Fibroblast of gingiva (primary cell): Measurements from ENCODE around the gene GRPEL1.
A peak's percentile ranks its signal among the peaks of the same experiment; 100 is the strongest.
"Not testable (repeated sequence)": the region's sequence is repeated elsewhere in the genome, so short reads cannot be mapped to it uniquely, and the experiment has no call there.

ENCODE experiments used
- DNase-seq: peaks from one replicate; pipeline ENCODE4 v3.0.0-alpha.2; 2011; ENCODE audit warnings: low read depth

The GRPEL1 gene

GRCh38 chr4:7092026-7092425 lies 24.2 kb upstream of the GRPEL1 start:
- DNase-seq: no peak

GRCh38 chr4:7089213-7089986 lies 21.5 kb upstream of the GRPEL1 start:
- DNase-seq: no peak

DNA sequence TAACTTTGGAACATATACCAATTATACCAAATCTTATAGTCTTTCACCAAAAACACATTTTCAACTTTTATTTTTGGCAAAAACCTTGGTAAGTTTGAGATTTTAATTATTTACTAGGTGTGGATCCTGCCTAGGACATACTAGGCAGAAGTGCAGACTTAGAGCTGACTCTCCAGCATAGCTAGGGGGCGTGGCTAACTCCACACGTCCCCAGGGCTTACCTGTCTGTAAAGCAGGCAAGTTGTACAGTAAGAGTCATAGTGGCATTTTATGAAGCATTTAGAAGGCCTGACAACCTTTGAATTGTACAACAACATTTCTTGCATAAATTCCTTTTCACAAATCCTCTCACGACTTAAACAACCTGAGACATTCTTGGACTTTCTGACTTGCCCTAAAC lies 19.2 kb upstream of the GRPEL1 start:
- no peak for DNase-seq

- no peak for DNase-seq
Measured at GRCh38 chr4:7086384-7086783, 18.5 kb upstream of the GRPEL1 start.

DNA sequence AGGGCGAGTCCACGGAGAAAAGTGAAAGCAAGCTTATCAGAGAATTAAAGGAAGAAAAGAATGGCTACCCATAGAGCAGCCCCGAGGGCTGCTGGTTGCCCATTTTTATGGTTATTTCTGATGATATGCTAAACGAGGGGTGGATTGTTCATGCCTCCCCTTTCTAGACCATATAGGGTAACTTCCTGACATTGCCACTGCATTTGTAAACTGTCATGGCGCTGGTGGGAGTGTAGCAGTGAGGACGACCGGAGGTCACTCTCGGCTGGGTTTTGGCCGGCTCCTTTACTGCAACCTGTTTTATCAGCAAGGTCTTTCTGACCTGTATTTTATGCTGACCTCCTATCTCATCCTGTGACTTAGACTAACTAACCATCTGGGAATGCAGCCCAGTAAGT lies 16.7 kb upstream of the GRPEL1 start:
- not testable (repeated sequence) for DNase-seq

DNA sequence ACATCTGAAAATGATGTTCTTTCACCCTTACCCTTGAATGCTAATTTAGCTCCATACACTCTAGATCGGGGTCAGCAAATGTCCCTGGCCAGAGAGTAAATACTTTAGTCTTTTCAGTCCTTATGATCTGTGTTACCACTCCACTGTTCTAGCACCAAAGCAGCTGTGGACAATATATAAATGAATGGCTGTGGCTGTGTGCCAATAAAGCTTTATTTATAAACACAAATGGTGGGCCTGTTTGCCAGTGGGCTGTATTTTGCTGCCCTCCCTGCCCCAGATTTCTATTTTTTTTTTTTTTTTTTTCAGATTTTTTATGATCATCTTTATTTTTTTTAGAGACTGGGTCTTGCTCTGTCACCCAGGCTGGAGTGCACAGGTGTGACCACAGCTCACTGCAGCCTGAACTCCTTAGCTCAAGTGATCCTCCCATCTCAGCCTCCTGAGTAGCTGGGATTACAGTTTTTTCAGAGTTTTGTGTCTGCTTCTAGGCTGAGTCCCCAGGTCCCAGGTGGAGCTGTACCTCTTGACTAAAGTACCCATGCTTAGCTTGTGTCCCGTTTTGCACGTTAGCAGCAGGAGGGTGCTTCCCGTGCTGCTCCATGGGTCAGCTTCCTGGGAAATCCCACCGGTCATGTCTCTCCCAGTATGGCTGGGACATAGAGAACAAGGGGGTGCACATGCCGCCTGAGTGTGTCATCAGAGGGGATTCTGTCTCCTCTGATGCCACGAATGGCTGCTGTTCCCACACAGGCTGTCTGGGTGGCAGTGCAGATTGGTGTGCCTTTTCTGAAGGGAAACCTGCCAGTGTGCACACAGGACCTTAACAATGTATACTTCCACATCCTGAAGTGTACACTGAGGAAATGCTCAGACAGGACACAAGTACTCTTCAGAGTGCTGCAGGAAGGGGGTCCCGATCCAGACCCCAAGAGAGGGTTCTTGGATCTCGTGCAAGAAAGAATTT lies 16.0 kb upstream of the GRPEL1 start:
- no peak for DNase-seq

DNA sequence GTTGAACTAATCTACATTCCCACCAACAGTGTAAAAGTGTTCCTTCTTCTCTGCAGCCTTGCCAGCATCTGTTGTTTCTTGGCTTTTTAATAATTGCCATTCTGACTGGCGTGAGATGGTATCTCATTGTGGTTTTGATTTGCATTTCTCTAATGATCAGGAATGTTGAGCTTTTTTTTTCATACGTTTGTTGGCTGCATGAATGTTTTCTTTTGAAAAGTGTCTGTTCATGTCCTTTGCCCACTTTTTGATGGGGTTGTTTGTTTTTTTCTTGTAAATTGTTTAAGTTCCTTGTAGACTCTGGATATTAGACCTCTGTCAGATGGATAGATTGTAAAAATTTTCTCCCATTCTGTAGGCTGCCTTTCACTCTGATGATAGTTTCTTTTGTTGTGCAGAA lies 12.0 kb upstream of the GRPEL1 start:
- DNase-seq: not testable (repeated sequence)

DNA sequence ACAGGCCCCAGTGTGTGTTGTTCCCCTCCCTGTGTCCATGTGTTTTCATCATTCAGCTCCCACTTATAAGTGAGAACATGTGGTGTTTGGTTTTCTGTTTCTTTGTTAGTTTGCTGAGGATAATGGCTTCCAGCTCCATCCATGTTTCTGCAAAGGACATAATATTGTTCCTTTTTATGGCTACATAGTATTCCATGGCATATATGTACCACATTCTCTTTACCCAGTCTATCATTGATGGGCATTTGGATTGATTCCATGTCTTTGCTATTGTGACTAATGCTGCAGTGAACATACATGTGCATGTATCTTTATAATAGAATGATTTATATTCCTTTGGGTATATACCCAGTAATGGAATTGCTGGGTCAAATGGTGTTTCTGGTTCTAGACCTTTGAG lies 11.6 kb upstream of the GRPEL1 start:
- DNase-seq: not testable (repeated sequence)

GRCh38 chr4:7078025-7078424 lies 10.2 kb upstream of the GRPEL1 start:
- DNase-seq: no peak

DNA sequence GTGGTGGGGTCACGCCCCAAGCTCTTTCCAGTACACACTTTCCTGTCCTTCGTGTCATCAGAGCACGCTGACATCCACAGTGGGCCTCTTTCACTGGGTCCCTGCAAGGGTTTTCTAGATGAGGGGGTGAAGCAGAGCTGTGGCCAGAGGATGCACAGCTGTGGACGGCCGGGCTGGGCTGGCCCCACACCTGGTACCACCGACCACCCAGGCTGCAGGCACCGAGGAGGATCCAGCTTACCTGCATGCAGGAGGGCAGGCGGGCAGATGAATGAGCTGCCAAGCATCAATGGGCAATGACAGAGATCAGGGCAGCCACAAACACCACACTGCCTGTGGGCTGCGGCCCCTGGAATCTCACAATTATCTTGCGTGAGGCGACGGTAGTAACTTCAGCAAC lies 9.5 kb upstream of the GRPEL1 start:
- DNase-seq: no peak

GRCh38 chr4:7076696-7077082 lies 8.8 kb upstream of the GRPEL1 start:
- no peak for DNase-seq

DNA sequence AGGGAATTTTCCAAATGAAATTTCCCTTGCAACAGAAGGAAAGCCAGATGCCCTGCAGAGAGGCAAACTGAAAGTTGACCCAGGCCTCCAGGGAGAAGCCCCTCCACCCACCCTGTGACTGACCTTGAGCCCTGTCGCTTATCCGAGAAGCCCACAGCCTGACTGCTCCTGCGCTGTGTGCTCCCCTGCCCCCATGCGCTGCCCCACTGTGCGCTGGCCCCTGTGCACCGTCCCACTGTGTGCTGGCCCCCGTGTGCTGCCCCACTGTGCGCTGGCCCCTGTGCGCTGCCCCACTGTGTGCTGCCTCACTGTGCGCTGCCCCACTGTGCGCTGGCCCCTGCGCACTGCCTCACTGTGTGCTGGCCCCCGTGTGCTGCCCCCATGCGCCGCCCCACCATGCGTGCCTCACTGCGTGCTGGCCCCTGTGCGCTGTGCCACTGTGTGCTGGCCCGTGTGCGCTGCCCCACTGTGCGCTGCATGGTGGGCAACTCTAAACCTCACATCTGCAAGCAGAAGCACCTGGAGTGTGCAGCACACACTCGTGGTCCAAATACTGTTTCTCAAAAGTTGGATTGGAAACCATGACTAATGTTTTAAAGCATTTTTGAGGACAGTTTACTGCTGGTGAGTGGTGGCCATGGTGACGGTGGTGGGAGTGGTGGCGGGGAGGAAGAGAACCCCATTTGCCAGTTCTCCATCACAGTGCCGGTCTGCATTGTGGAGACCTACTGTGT lies 8.3 kb upstream of the GRPEL1 start:
- DNase-seq: no peak

GRCh38 chr4:7074426-7074825 lies 6.6 kb upstream of the GRPEL1 start:
- no peak for DNase-seq

- DNase-seq: peak; percentile 24
Measured at GRCh38 chr4:7073526-7074390, 5.9 kb upstream of the GRPEL1 start.

DNA sequence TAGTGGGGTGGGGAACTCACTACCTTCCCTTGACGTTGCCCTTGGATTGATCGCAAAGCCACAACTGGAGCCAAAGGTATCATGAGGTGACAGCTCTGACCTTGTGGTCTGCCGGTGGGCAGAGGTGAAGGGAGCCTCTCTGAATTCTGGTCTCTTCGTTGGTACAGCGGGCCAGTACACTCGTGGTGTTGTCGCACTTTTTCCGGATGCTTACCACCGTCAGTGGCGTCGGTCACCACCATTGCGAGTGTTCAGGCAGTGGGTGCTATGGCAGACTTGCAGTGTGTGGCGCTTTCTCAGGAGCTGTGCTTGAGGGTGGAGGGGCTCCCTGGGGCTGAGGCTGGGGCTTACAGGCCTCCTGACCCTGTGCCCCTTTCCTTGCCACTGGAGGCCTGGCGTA lies 5.2 kb upstream of the GRPEL1 start:
- DNase-seq: no peak

GRCh38 chr4:7070729-7071511 lies 3.1 kb upstream of the GRPEL1 start:
- peak; percentile 49 for DNase-seq

- DNase-seq: no peak
Measured at GRCh38 chr4:7068883-7069282, 1.0 kb upstream of the GRPEL1 start.

DNA sequence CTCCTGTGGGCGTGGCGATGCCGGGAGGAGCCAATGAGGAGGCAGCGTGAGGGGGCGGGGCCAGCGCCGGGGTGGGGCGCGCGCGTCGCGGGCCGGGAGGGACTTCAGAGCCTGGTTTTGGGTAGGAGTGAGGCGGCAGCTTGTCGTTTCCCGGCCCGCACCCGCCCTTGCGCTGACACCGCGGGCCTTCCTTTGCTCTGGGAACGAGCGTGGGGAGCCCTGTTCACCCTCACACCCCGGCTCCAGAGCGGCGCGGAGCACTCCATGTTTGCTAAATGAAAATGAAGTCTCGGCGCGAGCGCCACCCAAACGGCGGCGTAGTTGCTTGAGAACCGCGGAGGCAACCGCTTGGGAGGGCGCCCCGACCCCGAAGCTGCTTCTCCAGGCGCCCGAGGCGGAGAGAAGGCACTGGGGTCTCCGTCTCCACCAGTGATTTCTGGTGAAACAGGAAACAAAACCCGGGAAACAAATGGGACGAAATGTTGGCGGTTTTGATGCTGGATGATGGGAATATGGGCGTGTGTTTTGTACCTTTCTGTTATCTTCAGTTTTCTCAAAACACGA lies 497 bp upstream of the GRPEL1 start:
- DNase-seq: no peak

- DNase-seq: no peak
Measured at GRCh38 chr4:7067126-7067451, 775 bp downstream of the GRPEL1 start.

DNA sequence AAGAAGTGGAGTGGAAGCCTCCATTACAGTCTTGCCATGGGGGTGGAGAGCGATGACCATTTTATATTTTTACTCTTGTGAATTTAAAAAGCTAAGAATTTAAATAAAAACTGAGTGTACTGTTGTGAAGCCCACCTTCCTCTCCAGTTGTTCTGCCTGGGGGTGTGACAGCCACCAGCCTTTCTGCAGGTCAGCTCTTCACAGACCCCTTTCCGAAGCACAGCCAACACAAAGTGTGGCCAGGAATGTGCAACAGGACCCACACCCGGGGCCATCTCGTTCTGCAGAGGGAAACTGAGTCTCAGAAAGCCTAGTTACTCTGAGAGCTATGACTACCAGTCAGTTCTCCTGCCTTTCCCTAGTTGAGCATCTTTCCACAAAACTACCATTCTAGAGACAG lies 1.4 kb downstream of the GRPEL1 start:
- no peak for DNase-seq

GRCh38 chr4:7066006-7066405 lies 1.9 kb downstream of the GRPEL1 start:
- no peak for DNase-seq
